Measurements from ENCODE around the gene TARBP2.

- TF ChIP-seq, protein P1, sequence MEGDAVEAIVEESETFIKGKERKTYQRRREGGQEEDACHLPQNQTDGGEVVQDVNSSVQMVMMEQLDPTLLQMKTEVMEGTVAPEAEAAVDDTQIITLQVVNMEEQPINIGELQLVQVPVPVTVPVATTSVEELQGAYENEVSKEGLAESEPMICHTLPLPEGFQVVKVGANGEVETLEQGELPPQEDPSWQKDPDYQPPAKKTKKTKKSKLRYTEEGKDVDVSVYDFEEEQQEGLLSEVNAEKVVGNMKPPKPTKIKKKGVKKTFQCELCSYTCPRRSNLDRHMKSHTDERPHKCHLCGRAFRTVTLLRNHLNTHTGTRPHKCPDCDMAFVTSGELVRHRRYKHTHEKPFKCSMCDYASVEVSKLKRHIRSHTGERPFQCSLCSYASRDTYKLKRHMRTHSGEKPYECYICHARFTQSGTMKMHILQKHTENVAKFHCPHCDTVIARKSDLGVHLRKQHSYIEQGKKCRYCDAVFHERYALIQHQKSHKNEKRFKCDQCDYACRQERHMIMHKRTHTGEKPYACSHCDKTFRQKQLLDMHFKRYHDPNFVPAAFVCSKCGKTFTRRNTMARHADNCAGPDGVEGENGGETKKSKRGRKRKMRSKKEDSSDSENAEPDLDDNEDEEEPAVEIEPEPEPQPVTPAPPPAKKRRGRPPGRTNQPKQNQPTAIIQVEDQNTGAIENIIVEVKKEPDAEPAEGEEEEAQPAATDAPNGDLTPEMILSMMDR (conservative IDR thresholded peaks at IDR 0.05; ENCODE audit: low read length): no peak
- no peak for TF ChIP-seq EZH2phosphoT487 (IDR thresholded peaks at IDR 0.05; ENCODE audit: borderline replicate concordance, low read depth, low read length)
Observed at GRCh38 chr12:53486736-53487487, 14.2 kb upstream of the TARBP2 start.
